Right lobe of liver (tissue), 6 donors: Measurements from ENCODE around the gene MKLN1. TPM values are rescaled to one million over a fixed set of nuclear protein-coding genes. Genes with fewer than 3 reads are reported as not detected.
A peak's percentile ranks its signal among the peaks of the same experiment; 100 is the strongest.
"Not testable (repeated sequence)": the region's sequence is repeated elsewhere in the genome, so short reads cannot be mapped to it uniquely, and the experiment has no call there.

ENCODE experiments used
- ATAC-seq, 4 donors: fragments of 200-7000 bp; cut with Tn5 transposase; one replicate each; pipeline ENCODE4 v1.9.1; 2020; ENCODE audit warnings: mild to moderate bottlenecking in 4 of 4, moderate library complexity in 4 of 4
- DNase-seq, 3 donors: peaks; one replicate each; pipeline ENCODE4 v3.0.0-alpha.2; 2020
- H3K27ac ChIP-seq, 3 donors: fragments of 200-600 bp; one replicate each; pipeline ENCODE4 v1.8.0; 2022
- H3K27me3 ChIP-seq, 2 donors: fragments of 200-600 bp; one replicate each; pipeline ENCODE4 v1.8.0; 2022
- H3K36me3 ChIP-seq, 4 donors: fragments of 200-600 bp; sonication (generic) in 1 of 4; one replicate each; pipeline versions ENCODE4 v1.5.1 to v1.8.0; 2017 to 2022; ENCODE audit warnings: control low read depth in 1 of 4
- H3K4me1 ChIP-seq, 4 donors: fragments of 200-600 bp; sonication (generic) in 1 of 4; one replicate each; pipeline versions ENCODE4 v1.5.1 to v1.8.0; 2017 to 2022; ENCODE audit warnings: control low read depth in 1 of 4
- H3K4me3 ChIP-seq, 3 donors: fragments of 200-600 bp; one replicate each; pipeline ENCODE4 v1.8.0; 2022
- H3K9me3 ChIP-seq, 4 donors: fragments of 200-600 bp; sonication (generic) in 1 of 4; one replicate each; pipeline versions ENCODE4 v1.5.1 to v1.8.0; 2017 to 2022; ENCODE audit warnings: control low read depth in 1 of 4
- POLR2A ChIP-seq: fragments of 450-650 bp; IDR thresholded peaks from one replicate; pipeline ENCODE4 v1.6.1; 2017; ENCODE audit warnings: antibody characterized with exemption, mild to moderate bottlenecking
- WGBS: methylation state at CpG from one replicate; pipeline ENCODE4 v1.1.6; 2018; ENCODE audit warnings: low coverage, low lambda C conversion rate; ENCODE audit not compliant: insufficient coverage; ENCODE audit errors: missing lambda C conversion rate; 5-methylcytosine and 5-hydroxymethylcytosine counted together
- intact Hi-C, 2 donors: fragments of 100-400 bp; cut with DNase I; formaldehyde crosslinking; loops; one replicate each; pipeline versions ENCODE4 v1.11.2 to v1.14.1; 2022
- total RNA-seq, 6 experiments: library from RNA; depleted of rRNA in 2 of 6; stranded (reverse); fragments of >200 nt in 2 of 6; fragmentation: NEBNext Ultra II Directional in 3 of 6; extraction: Animal tissue kit (Norgen Biotek cat#: 25700) in 3 of 6; gene quantifications; one replicate each; pipeline versions ENCODE4 v1.1.0 to v1.2.4, GENCODE V29; 2016 to 2023
- TF ChIP-seq, protein P1 (sequence below), 4 donors: fragments of 200-600 bp in 3 of 4; fragments of 450-650 bp in 1 of 4; IDR thresholded peaks; one replicate each; pipeline versions ENCODE4 v1.5.1 to v1.8.0; 2016 to 2022; ENCODE audit warnings: antibody characterized with exemption in 4 of 4, mild to moderate bottlenecking in 2 of 4
- donor health status: DM: no; HTN: yes; CAD: no.
- donor health status: DM: no; HTN: no; CAD: no.
- donor health status: DM: no; HTN: no; CAD: no.
- donor health status: DM: no; HTN: yes; CAD: no.
- donor health status: DM: no; HTN: yes; CAD: no.

Gene MKLN1
- total RNA-seq, 6 experiments from 2014 or later: 24.0 to 39.6 (median 35.1) TPM

DNA sequence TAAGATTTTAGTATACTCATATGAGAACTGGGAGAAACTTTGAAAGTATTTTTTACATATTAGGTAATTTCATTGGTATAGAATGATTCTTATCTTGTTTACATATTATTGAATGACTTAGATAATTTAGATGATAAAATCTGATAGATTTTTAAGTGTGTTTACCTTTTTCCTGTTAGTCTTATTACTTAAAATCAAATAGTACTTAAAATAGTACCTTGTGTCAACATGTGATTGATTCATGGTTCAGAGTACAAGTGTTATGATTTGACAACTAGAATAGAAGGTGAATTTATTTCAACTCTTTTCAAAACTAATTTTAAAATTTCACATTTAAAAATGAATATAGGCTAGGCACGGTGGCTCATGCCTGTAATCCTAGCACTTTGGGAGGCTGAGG is 4.1 kb downstream of the MKLN1 start:
- no peak for TF ChIP-seq POLR2A
- TF ChIP-seq, protein P1, sequence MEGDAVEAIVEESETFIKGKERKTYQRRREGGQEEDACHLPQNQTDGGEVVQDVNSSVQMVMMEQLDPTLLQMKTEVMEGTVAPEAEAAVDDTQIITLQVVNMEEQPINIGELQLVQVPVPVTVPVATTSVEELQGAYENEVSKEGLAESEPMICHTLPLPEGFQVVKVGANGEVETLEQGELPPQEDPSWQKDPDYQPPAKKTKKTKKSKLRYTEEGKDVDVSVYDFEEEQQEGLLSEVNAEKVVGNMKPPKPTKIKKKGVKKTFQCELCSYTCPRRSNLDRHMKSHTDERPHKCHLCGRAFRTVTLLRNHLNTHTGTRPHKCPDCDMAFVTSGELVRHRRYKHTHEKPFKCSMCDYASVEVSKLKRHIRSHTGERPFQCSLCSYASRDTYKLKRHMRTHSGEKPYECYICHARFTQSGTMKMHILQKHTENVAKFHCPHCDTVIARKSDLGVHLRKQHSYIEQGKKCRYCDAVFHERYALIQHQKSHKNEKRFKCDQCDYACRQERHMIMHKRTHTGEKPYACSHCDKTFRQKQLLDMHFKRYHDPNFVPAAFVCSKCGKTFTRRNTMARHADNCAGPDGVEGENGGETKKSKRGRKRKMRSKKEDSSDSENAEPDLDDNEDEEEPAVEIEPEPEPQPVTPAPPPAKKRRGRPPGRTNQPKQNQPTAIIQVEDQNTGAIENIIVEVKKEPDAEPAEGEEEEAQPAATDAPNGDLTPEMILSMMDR (IDR thresholded peaks at IDR 0.05): no peak
- ATAC-seq (no peak), DNase-seq (no peak)
- H3K27me3 ChIP-seq: no peaks in the 10 kb centered on the region
- WGBS: 35% methylated on average over 1 of the region's 1 CpG
- peaks cover 0 to 56% (median 17%) of the 10 kb centered on the region in 4 donors for H3K4me1 ChIP-seq
- peaks cover 0 to 5% (median 0%) of the 10 kb centered on the region in 4 donors for H3K9me3 ChIP-seq
- no peak overlapping the region for H3K4me3 ChIP-seq
- intact Hi-C loops: no loop called here
- H3K27ac ChIP-seq: peak overlapping the region in 2 of 3 donors; percentile 26 to 37
- H3K36me3 ChIP-seq: no peaks in the 10 kb centered on the region

DNA sequence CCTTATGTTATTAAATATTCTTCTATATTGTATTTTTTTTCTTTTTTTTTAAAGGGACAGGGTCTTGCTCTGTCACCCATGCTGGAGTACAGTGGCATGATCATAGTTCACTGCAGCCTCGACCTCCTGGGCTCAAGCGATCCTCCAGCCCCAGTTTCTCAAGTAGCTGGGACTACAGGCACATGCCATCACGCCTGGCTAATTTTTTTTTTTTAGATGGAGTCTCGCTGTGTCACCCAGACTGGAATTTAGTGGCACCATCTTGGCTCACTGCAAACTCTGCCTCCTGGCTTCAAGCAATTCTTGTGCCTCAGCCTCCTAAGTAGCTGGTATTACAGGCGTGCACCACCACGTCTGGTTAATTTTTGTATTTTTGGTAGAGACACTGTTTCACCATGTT is 5.1 kb downstream of the MKLN1 start:
- H3K27me3 ChIP-seq, H3K9me3 ChIP-seq, DNase-seq, H3K36me3 ChIP-seq, H3K4me3 ChIP-seq, ATAC-seq, intact Hi-C loops, H3K27ac ChIP-seq: not testable (repeated sequence)
- peaks cover 0 to 52% (median 17%) of the 10 kb centered on the region in 4 donors for H3K4me1 ChIP-seq
- 75% methylated on average over 3 of the region's 6 CpGs for WGBS

DNA sequence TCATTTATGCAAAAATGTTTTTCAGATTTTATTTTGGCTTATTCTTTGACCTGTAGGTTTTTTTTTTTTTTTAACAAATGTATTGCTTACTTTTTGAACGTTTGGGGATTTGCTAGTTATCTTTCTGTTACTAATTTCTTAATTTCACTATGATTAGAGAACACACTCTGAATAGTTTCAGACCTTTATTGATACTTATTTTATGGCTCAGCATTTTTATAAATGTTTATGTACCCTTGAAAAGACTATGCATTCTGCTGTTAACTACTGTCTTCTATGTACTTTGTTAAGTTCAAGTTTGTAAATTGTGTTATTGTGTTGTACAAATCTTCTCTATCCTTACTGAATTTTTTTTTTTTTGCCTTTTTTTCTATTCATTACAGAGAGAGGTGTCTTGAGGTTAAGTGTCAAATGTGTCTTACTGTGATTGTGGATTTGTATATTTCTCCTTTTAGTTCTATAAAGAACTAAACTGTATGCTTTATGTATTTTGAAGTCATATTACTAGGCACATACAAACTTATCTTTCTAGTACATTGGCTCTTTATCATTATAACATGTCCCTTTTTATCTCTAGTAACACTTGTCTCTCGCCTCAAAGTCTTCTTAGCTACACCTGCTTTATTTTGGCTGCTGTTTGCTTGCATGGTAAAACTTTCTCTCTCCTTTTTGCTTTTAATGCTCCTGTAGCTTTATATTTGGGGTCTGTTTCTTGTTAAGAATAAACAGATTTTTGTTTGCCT is 8.1 kb downstream of the MKLN1 start:
- Histone ChIP-seq H3K9me3 (peaks cover 0 to 5% (median 0%) of the 10 kb centered on the region in 4 donors), H3K27ac (no peak overlapping the region), H3K36me3 (no peaks in the 10 kb centered on the region), H3K27me3 (no peaks in the 10 kb centered on the region), H3K4me1 (peaks cover 0 to 39% (median 6%) of the 10 kb centered on the region in 4 donors), H3K4me3 (no peak overlapping the region)
- intact Hi-C loops: no loop called here
- 39% methylated on average over 2 of the region's 2 CpGs for WGBS
- no peak for ATAC-seq
- DNase-seq: no peak
- TF ChIP-seq, protein P1 (IDR thresholded peaks at IDR 0.05): no peak
- TF ChIP-seq POLR2A: no peak

DNA sequence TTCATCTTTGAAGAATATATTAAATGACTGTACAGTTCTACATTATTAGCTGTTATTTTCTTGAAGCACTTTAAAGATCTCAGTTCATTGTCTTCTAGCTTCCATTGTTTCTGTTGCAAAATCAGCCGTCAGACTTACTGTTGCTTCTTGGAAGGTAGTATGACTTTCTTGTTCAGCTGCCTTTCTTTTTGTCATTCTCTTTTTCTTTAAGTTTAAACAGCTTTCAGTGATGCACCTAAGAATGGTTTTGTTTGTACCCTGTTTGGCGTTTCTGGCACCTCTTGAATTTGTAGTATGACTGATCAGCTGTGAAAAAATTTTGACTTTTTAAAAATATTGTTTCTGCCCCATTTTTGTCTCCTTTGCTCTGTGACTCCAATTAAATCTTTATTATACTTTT is 9.3 kb downstream of the MKLN1 start:
- DNase-seq (no peak), ATAC-seq (no peak)
- intact Hi-C loops: no loop called here
- TF ChIP-seq POLR2A: no peak
- TF ChIP-seq, protein P1 (IDR thresholded peaks at IDR 0.05): no peak
- Histone ChIP-seq H3K36me3 (no peaks in the 10 kb centered on the region), H3K4me3 (no peak overlapping the region), H3K4me1 (peaks cover 0 to 30% (median 3%) of the 10 kb centered on the region in 4 donors), H3K27me3 (no peaks in the 10 kb centered on the region), H3K27ac (no peak overlapping the region), H3K9me3 (peaks cover 0 to 5% (median 0%) of the 10 kb centered on the region in 4 donors)
- 83% methylated on average over 2 of the region's 2 CpGs for WGBS

DNA sequence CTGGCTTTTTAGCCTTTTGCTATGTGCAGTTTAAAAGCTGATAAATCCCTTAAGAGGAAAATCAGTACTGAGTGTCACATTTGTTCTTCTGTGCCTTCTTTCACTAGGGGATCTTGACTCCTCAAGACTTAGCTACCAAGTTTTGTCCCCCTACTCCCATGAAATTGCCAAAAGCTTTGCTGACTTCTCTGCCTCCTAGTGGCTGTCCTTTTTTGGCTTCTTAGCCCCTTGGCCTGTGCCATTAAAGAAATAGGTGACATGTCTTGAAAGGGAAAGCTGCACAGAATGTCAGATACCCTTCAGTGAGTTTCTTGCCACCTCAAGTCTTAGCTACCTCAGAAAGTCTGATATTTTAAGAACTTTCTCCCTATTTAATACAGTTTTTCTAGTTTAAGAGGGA is 10.5 kb downstream of the MKLN1 start:
- ATAC-seq (no peak), DNase-seq (no peak)
- no peak overlapping the region for H3K4me3 ChIP-seq
- H3K9me3 ChIP-seq: peaks cover 0 to 5% (median 0%) of the 10 kb centered on the region in 4 donors
- H3K36me3 ChIP-seq: no peaks in the 10 kb centered on the region
- TF ChIP-seq, protein P1 (IDR thresholded peaks at IDR 0.05): peak in 1 of 4 donors; percentile 5
- no peak for TF ChIP-seq POLR2A
- intact Hi-C loops: no loop called here
- no peak overlapping the region for H3K27ac ChIP-seq
- H3K27me3 ChIP-seq: no peaks in the 10 kb centered on the region
- peaks cover 0 to 24% (median 0%) of the 10 kb centered on the region in 4 donors for H3K4me1 ChIP-seq
